Gastroesophageal sphincter (tissue), 3 donors: ENCODE results near the gene NAE1.

Source experiments
- EP300 ChIP-seq: sonication (generic); formaldehyde crosslinking; IDR thresholded peaks from one replicate; pipeline ENCODE4 v1.6.1; 2017; ENCODE audit warnings: antibody characterized with exemption, mild to moderate bottlenecking
- POLR2A ChIP-seq, 2 donors: fragments of 450-650 bp; IDR thresholded peaks; one replicate each; pipeline ENCODE4 v1.6.1; 2017; ENCODE audit warnings: antibody characterized with exemption in 2 of 2, mild to moderate bottlenecking in 2 of 2, moderate library complexity in 1 of 2
- POLR2AphosphoS5 ChIP-seq: sonication (generic); formaldehyde crosslinking; IDR thresholded peaks from one replicate; pipeline ENCODE4 v1.6.1; 2017; ENCODE audit warnings: antibody characterized with exemption
- TF ChIP-seq, protein P1 (sequence below), 4 experiments: fragments of 200-600 bp in 2 of 4; fragments of 450-650 bp in 2 of 4; sonication (generic) in 1 of 4; IDR thresholded peaks; one replicate each; pipeline ENCODE4 v1.5.1; 2017 to 2019; ENCODE audit warnings: antibody characterized with exemption in 4 of 4, mild to moderate bottlenecking in 2 of 4, moderate library complexity in 2 of 4

DNA sequence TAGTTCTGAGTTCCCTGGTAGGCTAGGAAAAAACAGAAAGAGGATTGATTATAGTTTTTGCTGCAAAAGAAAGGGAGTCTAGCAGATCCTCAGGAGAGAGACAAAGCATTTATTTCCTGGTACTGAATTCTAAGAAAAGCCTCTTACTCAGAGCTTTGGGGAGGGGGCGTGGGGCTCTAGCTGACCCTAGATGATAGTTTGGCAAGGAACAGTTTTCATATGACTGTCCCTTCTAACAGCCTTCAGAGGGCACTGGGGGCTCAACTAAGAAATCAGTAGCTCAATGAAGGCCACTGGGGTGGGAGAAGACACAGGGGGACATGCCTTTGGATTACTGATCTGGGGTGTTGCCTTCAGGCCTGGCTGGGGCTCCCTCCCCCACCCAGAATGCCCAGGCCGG is 17.4 kb upstream of the NAE1 start:
- TF ChIP-seq, protein P1, sequence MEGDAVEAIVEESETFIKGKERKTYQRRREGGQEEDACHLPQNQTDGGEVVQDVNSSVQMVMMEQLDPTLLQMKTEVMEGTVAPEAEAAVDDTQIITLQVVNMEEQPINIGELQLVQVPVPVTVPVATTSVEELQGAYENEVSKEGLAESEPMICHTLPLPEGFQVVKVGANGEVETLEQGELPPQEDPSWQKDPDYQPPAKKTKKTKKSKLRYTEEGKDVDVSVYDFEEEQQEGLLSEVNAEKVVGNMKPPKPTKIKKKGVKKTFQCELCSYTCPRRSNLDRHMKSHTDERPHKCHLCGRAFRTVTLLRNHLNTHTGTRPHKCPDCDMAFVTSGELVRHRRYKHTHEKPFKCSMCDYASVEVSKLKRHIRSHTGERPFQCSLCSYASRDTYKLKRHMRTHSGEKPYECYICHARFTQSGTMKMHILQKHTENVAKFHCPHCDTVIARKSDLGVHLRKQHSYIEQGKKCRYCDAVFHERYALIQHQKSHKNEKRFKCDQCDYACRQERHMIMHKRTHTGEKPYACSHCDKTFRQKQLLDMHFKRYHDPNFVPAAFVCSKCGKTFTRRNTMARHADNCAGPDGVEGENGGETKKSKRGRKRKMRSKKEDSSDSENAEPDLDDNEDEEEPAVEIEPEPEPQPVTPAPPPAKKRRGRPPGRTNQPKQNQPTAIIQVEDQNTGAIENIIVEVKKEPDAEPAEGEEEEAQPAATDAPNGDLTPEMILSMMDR (IDR thresholded peaks at IDR 0.05) = no peak
- TF ChIP-seq POLR2A (IDR thresholded peaks at IDR 0.05) = no peak
- TF ChIP-seq POLR2AphosphoS5 = no peak
- TF ChIP-seq EP300 = no peak
